A673 (cell line): ENCODE data around the gene LEFTY2.

Source experiments
- EZH2 ChIP-seq: fragments of 200-600 bp; sonication (generic); IDR thresholded peaks from 2 replicates; pipeline ENCODE4 v1.6.1; 2017; ENCODE audit warnings: borderline replicate concordance, low read depth, mild to moderate bottlenecking, mixed read lengths, antibody characterized with exemption, low read length; ENCODE audit not compliant: poor library complexity, severe bottlenecking
- TF ChIP-seq, protein P1 (sequence below): fragments of 300-800, 200-600 bp; sonication (generic); conservative IDR thresholded peaks from 2 replicates; pipeline ENCODE4 v1.5.1; 2017; ENCODE audit warnings: low read depth, mild to moderate bottlenecking, antibody characterized with exemption, low read length, moderate library complexity, mixed read lengths

DNA sequence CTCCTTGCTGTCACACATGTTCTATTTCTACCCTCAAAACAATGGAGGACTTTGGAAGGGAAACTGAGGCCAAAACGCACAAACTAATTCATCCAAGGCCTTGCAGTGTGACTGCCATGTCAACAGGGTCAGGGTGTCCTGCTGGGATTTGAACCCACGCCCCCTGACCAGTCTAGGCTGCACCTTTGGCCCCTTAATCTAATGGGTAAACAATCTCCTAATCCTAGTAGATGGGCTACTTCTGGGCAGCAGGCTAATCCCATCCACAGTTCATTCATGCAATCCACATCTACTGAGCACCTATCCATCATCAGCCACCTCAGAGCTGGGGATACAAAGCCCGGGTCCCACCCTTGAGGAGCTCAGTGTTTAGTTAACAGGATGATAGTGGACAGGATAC is 17.0 kb upstream of the LEFTY2 start:
- TF ChIP-seq, protein P1, sequence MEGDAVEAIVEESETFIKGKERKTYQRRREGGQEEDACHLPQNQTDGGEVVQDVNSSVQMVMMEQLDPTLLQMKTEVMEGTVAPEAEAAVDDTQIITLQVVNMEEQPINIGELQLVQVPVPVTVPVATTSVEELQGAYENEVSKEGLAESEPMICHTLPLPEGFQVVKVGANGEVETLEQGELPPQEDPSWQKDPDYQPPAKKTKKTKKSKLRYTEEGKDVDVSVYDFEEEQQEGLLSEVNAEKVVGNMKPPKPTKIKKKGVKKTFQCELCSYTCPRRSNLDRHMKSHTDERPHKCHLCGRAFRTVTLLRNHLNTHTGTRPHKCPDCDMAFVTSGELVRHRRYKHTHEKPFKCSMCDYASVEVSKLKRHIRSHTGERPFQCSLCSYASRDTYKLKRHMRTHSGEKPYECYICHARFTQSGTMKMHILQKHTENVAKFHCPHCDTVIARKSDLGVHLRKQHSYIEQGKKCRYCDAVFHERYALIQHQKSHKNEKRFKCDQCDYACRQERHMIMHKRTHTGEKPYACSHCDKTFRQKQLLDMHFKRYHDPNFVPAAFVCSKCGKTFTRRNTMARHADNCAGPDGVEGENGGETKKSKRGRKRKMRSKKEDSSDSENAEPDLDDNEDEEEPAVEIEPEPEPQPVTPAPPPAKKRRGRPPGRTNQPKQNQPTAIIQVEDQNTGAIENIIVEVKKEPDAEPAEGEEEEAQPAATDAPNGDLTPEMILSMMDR, result no peak
- no peak for TF ChIP-seq EZH2
